ENCODE measurements around the gene TPR. TPM values are rescaled to one million over a fixed set of nuclear protein-coding genes. Genes with fewer than 3 reads are reported as not detected.

TPR gene
- total RNA-seq, 1 experiment from 2014 or later: 107 TPM

GRCh38 chr1:186386725-186387383 lies 11.8 kb upstream of the TPR start:
- Histone ChIP-seq H2BK120ac (ENCODE audit: low read depth, low read length, poor library complexity, severe bottlenecking) (no peak overlapping the region), H4K20me1 (ENCODE audit: control insufficient read depth, insufficient read depth, insufficient read length) (no peaks in the 10 kb centered on the region)
- no peak for DNase-seq

More at GRCh38 chr1:186386725-186387383, 11.8 kb upstream of the TPR start:
- no peak overlapping the region for H3K9ac ChIP-seq (ENCODE audit: extremely low read depth, insufficient read length, low read length)
- H2BK15ac ChIP-seq (ENCODE audit: low read depth, low read length): no peak overlapping the region
- H4K5ac ChIP-seq (ENCODE audit: insufficient read length, low read depth, low read length): no peak overlapping the region
- Mint-ChIP-seq H3K27me3 (ENCODE audit: low read depth) (no peaks in the 10 kb centered on the region), H3K4me3 (no peak overlapping the region), H3K36me3 (ENCODE audit: insufficient read depth in 1 of 3, low read depth in 3 of 3) (peaks cover 11 to 41% (median 38%) of the 10 kb centered on the region in 3 experiments; a peak in 6 of 7 replicates), H3K4me1 (no peaks in the 10 kb centered on the region), H3K9me3 (no peaks in the 10 kb centered on the region), H3K27ac (no peak overlapping the region)
- H3K23me2 ChIP-seq (ENCODE audit: insufficient read length, low read depth, low read length, poor library complexity, severe bottlenecking): no peaks in the 10 kb centered on the region
- H3K4me1 ChIP-seq (ENCODE audit: insufficient read depth, low read length): no peaks in the 10 kb centered on the region
- no peaks in the 10 kb centered on the region for H3K9me3 ChIP-seq (ENCODE audit: control insufficient read depth, low read depth, low read length)
- no CpG with 5 or more reads among the region's 3 CpGs for WGBS (ENCODE audit: extremely low coverage, insufficient read length, low lambda C conversion rate)
- no peak overlapping the region for H3K27ac ChIP-seq (ENCODE audit: insufficient read length, low read depth, low read length)
- H3K27me3 ChIP-seq (ENCODE audit: insufficient read depth, low read length): no peaks in the 10 kb centered on the region
- no peak overlapping the region for H4K91ac ChIP-seq (ENCODE audit: insufficient read length, low read depth, low read length)
- H3K79me1 ChIP-seq (ENCODE audit: insufficient read depth, low read depth, low read length, poor library complexity, severe bottlenecking): no peaks in the 10 kb centered on the region
- H3K14ac ChIP-seq (ENCODE audit: insufficient read depth, low read length): no peak overlapping the region
- no peak overlapping the region for H3T11ph ChIP-seq (ENCODE audit: low read length)
- TF ChIP-seq, protein P1, sequence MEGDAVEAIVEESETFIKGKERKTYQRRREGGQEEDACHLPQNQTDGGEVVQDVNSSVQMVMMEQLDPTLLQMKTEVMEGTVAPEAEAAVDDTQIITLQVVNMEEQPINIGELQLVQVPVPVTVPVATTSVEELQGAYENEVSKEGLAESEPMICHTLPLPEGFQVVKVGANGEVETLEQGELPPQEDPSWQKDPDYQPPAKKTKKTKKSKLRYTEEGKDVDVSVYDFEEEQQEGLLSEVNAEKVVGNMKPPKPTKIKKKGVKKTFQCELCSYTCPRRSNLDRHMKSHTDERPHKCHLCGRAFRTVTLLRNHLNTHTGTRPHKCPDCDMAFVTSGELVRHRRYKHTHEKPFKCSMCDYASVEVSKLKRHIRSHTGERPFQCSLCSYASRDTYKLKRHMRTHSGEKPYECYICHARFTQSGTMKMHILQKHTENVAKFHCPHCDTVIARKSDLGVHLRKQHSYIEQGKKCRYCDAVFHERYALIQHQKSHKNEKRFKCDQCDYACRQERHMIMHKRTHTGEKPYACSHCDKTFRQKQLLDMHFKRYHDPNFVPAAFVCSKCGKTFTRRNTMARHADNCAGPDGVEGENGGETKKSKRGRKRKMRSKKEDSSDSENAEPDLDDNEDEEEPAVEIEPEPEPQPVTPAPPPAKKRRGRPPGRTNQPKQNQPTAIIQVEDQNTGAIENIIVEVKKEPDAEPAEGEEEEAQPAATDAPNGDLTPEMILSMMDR (conservative IDR thresholded peaks at IDR 0.05): no peak
- H3K23ac ChIP-seq (ENCODE audit: insufficient read length, low read depth, low read length): no peak overlapping the region
- H3K79me2 ChIP-seq (ENCODE audit: insufficient read depth, low read length): no peaks in the 10 kb centered on the region
- no peak overlapping the region for H2AK5ac ChIP-seq (ENCODE audit: insufficient read length, low read length)
- no peak overlapping the region for H4K8ac ChIP-seq (replicated peaks; ENCODE audit: insufficient read length, low read depth, low read length)
- no peak overlapping the region for H2AFZ ChIP-seq (ENCODE audit: low read length)
- H2BK5ac ChIP-seq (ENCODE audit: insufficient read length, low read length): no peak overlapping the region
- no peak overlapping the region for H3K4me2 ChIP-seq (ENCODE audit: insufficient read depth, insufficient read length, low read length)
- H3K56ac ChIP-seq (ENCODE audit: insufficient read length, low read depth, low read length): no peak overlapping the region
- H3K4ac ChIP-seq (ENCODE audit: low read depth, low read length): no peak overlapping the region
- H3K18ac ChIP-seq (ENCODE audit: insufficient read length, low read depth, low read length): no peak overlapping the region
- H2BK12ac ChIP-seq (ENCODE audit: insufficient read length, low read depth, low read length): no peak overlapping the region
- H2BK20ac ChIP-seq (ENCODE audit: low read depth, low read length, poor library complexity, severe bottlenecking): no peak overlapping the region
